GM19193 (cell line): ENCODE measurements around the gene FOXP1.

Experiments used
- POLR2A ChIP-seq: IDR thresholded peaks from 4 replicates; pipeline ENCODE4 v1.6.1; 2011; ENCODE audit not compliant: insufficient read depth, insufficient read length; ENCODE audit errors: extremely low read depth

Gene FOXP1

DNA sequence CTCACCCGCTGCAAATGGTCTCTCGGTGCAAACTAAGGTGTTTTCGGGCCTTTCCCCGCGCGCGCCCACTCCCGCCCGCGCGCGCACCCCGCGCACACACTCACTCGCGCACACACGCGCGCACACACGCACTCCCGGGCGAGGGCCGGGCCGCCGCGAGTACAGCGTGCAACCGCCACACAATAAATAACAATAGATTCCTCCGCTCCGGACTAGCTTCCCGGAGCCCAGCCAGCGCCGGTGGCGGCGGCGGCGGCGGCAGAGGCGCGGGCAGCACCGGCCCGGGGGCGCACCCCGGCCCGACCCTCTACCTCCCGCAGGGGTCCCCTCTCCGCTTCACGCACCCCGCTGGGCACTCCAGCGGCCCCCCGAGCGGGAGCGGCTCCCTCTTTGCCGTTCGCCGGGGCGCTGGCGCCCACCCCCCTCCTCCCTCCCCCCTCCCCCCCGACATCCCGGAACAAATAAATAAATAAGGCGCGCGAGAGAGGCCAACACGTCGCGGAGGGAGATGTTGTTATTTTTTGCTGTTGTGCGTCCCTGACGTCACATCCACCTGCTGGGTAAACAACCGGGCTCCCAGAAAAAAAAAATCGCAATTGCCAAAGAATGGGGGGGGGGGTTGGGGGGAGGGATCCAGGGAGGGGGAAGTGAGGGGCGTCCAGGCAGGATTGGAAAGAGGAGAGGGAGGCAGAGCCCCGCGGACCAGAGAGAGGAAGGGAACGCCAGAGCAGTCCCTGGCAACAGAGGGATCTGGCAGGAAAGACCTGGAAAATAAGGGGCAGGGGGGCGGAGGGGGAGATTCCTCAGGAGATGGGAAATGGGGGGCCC lies at the start of gene FOXP1:
FOXP1 (minus strand) TSS at position 163 of the 828 bp plus-strand sequence. CDS start 385,347 bp downstream, outside the sequence.
- TF ChIP-seq POLR2A = no peak

DNA sequence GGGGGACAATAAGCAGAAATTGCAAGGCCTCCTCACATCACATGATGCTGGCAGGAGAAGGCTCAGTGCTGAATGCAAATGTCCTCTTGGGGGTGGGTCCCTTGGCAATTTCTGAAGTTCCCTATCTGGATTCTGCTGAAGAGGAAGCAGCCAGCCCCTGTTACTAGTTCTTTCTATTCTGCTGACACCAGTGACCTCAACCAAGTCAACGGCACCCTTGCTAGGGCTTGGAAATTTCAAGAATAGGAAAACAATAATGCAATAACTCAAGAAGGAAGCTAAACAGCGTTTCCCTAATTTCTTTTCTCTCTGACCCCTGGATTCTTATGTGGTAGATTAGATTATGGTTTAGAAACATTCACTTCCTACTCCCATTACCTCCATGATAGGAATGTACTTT lies 46.2 kb upstream of the FOXP1 start:
- TF ChIP-seq POLR2A = no peak

DNA sequence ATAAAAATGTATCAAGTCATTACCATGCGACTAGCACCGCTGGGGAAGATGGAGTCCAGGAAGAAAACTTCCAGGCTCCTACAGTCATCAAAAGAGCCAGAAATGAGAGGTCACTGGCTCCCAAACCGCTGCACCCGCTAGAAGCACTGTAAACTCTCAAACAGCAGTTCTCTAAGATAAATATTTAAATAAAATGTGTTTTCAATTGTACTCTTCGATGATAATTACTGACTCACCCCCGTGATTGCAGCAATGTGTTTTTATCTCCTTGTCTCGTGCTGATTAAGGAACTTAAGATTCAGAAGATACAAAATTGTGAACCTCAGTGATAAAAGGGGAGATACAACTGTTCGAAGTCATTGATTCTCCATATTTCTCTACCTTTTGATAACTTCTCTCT lies 45.8 kb upstream of the FOXP1 start:
- no peak for TF ChIP-seq POLR2A

DNA sequence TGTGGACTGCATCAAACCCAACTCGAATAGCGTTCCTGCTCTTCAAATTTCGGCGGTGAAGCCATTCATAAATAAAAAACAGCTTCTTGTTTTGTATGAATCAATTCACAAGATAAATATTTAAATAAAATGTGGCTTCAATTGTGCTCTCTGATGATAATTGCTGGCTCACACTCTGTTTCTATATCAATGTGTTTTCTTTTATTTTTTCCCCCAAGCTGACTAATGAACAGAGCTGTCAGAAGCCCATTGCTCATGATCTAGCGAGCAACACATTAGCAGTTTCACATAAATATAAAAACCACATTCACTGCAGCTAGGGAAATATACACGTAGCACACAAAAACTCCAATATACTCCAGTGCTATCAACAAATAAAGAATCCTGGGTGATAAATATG lies 45.0 kb upstream of the FOXP1 start:
- no peak for TF ChIP-seq POLR2A

DNA sequence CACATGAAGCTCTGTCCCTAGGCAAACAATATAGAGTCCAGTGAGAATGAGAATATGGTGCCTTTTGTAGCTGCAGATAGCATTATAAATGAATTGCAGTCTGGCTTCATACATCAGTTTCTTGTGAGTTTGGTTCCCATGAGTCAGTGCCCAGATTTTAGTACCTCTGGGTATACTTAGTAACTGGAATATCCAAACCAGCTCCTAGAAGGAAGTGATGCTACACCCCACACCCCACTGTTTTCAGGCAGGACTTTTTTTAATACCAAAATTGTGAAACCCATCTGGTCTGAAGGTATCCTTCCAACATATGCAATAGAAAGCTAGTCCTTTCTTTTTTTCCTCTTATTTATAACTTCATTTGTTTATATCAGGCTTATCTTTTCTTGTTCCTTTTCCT lies 42.1 kb upstream of the FOXP1 start:
- no peak for TF ChIP-seq POLR2A

DNA sequence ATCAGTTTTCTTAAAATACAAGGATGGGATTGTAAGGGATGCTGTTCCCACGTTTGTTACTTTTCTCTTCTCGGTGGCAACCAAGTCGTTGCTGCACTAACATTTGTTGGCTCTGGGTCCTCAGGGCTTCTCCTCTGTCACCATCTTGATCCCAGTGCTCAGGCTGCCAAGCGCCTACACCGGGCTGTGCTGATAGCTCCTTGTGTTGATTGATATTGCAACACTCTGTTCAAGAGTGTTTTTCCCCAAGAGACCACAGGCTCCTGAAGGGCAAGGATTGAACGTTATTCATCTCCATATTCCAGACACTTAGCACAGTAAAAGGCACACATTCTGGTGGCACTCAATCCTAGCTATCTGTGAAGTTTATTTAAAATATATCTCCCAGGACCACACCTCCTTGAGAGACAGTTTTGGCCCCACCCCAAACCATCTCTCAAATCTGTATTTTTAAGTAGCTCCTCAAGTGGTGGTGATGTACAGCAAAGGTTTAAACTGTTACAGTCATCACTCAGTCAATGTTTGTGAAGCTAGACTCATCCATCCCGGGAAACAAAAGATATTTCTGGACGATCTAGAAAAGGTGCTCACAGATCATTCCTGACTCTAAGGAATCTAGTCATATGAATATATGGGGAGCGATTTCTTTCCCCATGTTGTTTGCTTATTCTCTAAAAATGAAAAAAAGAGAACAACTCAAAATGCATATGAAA lies 38.5 kb upstream of the FOXP1 start:
- TF ChIP-seq POLR2A = no peak

DNA sequence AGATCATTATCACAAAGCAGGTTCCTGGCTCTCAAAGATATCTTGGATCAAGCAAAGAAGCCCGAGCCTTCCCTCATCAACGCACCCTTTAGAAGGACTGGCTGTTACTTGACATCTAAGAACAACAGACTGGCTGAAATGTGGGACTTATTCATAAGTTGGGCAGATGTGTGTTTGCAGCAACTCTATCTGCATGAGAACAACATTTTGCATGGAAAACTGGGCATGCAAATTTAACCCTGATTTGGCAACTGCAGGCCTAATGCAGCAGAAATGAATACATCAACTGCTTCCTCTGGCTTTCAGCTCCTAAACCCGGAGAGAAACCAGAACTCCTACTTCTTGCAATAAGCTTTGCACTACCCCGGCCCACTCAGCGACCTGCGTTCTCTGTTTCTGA lies 35.0 kb upstream of the FOXP1 start:
- no peak for TF ChIP-seq POLR2A

DNA sequence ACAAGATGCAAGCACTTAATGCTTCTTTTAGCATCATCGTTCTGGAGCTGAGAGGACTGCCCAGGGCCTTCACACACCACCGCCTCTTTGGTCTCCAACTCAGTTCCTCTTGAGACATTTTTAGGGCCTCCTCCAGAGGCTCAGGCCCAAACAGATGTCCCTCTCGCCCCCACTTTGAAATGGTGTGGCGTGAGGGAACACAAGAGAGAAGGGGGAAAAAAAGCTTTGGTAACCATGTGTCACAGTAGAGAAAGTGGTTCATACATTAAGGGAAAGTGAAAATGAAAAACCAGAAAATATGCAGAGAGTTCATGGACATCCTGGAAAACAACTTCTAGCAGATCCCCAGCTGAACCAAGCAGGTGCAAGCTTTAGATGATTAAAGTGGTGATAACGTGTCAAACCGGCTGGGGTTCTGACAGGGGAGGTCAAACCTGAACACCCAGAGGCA lies 33.1 kb upstream of the FOXP1 start:
- TF ChIP-seq POLR2A = no peak

DNA sequence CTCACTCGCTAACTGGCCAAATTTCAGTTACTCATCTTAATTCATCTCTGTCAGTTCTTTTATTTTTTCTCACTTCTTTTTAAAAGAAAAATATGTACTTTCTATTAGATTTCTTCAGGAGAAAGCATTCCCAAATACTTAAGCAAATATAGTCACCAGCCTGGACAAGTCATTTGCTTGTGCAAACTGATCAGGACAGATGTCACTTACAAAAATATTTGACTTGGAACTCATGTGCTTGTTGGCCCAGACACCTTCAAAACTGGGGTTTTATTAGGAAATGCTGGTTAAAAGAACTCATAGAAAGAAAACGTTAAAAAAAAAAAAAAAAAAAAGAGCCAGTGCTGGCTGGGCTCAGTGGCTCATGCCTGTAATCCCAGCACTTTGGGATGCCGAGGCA lies 31.3 kb upstream of the FOXP1 start:
- TF ChIP-seq POLR2A = no peak

DNA sequence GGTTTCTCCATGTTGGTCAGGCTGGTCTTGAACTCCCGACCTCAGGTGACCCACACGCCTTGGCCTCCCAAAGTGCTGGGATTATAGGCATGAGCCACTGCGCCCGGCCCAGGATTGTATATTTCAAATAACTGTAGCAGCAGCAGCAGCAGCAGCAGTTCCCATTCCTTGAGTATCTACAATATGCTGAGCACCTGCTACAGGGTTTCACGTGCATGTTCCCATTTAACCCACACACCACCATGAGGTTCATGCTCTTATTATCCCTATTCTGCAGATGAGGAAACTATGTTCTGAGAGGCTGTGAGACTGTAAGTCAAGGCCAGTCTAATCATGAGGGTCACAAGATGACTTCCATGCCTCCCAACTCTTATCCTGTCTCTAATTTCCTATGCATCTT lies 30.9 kb upstream of the FOXP1 start:
- no peak for TF ChIP-seq POLR2A

DNA sequence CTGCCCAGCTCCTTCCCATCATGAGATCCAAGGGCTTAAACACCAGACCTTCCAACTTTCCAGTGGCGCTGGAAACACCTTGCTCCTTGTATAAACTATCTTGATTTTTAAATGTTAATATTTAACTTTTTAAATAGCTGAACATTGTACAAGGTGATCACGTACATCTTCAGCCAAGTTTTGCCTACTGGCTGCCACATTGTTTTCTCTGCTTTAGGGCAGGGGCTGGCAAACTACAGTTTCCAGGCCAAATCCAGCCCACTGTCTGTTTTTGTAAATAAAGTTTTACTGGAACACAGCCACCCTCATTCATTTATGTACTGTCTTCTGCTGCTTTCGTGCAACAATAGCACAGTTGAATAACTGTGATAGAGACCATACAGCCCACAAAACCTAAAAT lies 27.6 kb upstream of the FOXP1 start:
- no peak for TF ChIP-seq POLR2A

DNA sequence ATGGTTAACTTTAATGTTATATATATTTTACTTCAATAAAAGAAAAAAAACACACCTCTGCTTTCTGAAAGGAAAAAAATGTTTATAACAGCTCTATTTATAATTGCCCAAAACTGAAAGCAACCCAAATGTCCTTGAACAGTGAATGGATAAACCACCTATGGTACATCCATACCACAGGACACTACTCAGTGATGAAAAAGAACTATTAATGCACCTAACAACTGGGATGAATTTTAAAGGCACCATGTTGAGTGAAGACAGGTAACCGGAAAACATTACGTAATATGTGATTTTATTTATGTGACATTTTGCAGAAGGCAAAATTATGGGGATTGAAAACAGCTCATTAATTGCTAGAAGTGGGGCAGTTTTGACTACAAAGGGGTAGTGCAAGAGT lies 23.8 kb upstream of the FOXP1 start:
- no peak for TF ChIP-seq POLR2A

DNA sequence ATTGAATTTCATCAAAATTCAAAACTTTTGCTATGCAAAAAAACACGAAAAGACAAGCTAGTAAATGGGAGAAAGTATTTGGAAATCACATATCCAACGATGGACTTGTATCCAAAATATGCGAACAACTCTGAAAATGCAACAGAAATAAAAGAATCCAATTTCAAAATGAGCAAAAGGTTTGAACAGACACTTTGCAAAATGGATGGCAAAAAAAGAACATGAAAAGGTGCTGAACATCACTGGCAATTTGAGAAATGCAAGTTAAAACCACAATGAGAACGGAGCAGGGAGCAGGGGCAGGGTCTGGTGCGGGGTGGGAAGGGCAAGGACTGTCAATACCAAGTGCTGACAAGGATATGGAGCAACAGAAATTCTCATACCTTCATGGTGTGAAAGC lies 23.1 kb upstream of the FOXP1 start:
- no peak for TF ChIP-seq POLR2A

DNA sequence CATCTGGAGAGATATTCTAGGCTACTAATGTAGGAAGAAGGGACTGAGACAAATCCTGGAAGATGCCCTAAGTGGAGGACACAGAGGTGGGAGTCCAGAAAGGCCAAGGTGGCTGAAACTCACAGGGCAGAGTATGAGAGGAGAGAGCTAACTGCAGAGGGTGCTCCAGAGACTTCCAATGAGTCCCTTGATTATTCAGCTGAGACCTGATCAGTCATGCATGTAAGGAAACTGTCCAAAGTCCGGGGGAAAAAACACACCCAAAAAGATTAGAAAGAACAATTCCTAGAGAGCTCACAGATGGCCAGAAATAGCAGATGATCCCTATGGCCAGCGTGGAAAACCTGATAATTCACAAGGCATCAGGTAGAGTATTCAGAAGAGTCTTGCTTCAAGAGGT lies 18.7 kb upstream of the FOXP1 start:
- TF ChIP-seq POLR2A = no peak

DNA sequence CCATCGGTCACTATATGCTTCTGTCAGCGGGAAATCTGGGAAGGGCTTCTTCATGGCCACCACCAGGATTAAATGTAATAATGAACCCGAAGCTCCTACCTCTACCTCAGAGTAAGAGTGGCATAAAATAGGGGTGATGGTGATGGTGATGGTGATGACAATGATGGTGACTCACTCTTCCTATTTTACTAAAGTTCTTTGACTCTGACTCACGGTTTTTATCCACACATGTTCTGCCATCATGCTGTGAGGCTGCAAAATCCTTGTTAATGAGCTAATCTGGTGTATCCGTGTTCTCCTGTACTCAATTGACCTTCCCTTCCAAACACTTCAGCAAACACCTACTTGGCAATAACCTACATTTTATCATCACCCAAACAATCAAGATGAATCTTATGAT lies 18.3 kb upstream of the FOXP1 start:
- TF ChIP-seq POLR2A = no peak
